ENCODE measurements around the gene VAT1L.

VAT1L gene

DNA sequence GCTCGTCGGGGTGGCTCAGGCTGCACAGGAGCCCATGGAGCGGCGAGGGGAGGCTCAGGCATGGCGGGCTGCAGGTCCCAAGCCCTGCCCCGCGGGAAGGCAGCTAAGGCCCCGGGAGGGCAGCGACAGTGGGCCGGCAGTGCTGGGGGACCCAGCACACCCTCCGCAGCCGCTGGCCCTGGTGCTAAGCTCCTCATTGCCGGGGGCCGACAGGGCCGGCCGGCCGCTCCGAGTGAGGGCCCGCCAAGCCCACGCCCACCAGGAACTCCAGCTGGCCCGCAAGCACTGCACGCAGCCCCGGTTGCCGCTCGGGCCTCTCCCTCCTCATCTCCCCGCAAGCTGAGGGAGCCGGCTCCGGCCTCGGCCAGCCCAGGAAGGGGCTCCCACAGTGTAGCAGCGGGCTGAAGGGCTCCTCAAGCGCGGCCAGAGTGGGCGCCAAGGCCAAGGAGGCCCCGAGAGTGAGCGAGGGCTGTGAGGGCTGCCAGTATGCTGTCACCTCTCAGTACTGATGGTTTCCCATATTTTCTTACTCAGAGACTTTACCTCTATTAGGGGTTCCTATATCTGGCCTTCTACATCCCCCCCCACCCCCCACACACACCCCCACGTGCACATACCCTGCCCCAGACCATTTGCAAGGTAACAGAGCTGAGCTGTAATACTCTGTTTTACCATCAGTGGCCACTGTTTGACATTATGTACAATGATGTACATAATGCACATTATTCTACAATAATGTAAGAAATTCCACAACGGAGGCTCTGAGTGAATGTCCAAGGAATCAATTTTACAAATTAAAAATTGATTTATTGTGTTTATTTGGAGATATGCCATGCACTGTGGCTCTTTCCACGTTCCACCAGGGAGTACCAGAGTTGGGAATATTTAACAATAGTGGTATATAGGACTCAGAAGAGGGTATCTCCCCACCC, 3.7 kb upstream of the VAT1L start:
- no peak for DNase-seq

DNA sequence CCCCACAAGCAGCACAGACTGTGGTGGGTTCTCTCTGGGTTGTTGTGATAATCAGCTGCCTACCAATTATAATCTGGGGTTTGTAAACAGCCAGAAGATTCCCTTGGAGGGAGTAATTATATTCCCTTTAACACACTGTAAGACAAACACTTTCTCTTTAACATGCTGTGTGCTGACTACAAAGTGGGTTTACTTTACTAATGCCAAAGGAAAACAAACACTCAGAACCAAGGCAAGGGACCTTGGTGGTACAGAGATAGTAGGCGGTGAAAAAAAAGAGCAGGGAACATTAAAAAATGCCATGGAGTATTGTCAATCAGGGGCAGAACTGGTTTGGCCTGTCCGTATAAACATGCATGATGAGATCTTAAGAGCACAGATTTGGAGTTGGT, 3.0 kb upstream of the VAT1L start:
- no peak for DNase-seq

DNA sequence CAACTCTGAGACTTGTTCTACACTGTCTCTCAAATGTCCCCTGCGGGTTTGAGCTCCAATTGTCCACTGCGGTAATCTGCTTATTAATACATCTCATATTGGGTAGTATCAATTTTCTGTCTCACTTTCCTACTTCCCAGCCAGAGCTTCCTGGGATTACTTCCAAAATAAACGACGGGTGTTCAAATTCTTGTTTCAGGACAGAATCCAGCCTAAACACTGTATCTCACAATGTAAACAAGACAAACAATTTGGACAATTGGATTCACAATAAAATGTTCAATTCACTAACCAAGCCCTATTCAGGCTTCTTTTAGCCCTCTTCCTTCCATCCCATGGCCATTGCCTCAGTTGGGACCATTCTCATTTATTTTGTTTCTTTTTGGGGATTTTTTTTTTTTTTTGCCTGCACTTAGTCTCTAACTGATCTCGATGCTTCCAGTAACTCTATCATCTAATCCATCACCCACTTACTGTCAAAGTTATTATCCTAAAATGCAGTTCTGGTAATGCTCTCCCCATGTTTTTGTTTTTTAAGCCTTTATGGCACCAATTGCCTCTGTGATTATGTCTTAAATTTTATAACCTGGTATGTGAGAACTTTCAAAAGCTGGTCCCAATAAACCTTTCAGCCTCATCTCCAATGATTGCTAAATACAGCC, 2.0 kb upstream of the VAT1L start:
- DNase-seq = no peak

DNA sequence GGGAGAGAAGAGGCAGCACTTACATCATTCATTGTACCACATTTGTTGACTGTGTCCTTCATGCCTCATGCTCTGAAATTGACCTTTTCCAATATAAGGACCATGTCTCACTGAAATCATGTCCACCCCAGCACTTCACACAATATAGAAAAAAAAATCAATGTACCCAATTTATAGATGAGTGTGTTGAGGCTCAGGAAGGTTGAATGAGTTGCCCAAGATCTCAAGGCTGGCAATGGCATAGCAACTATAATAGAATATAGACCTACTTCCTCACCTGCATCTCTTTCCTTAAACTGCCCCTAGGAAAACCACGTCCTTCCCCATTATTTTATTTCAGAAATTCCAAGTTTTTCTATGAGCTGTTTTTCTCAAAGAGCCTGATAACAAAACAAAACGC, 912 bp upstream of the VAT1L start:
- DNase-seq = no peak

DNA sequence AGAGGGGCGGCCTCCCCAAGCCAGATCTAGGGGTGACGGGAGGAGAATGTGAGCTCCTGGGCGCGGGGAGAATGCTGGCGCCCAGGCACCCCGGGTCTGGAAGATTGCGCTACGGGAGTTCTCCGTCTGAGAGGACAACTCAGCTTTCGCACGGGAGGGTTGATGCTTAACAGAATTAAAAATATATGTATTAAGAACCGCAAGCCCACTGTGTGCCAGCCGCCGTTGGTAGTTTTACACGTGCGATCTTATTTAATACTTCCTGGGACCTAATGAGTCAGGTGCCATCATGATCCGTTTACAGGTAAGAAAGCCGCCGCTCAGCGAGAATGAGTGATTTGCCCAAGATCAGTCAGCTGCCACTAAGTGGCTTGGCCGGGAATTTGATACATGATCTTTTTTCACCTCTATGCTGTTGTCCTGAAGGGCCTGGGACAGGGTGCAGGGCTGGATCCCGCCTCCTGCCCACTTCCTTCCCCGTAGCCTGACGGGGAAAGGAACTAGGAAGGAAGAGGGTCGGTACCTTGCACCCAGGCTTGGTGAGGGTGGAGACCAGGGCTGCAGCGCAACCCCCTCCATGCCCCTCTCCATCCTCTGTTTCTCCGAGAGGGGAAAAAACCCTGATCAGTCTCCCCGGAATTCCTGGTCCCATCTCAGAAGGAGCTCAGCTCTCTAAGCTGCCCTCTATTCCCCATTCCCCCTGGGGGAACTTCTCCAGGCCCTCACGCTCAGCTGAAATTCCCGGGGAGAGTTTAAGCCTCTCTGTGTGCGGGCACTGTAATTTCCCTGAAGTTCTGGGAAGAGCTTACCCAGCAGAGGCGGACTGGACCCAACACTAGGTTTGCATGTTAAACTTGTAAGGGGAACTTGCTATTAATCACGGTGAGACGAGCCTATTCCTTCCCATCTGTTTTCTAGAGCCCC, 983 bp downstream of the VAT1L start:
- DNase-seq = no peak

DNA sequence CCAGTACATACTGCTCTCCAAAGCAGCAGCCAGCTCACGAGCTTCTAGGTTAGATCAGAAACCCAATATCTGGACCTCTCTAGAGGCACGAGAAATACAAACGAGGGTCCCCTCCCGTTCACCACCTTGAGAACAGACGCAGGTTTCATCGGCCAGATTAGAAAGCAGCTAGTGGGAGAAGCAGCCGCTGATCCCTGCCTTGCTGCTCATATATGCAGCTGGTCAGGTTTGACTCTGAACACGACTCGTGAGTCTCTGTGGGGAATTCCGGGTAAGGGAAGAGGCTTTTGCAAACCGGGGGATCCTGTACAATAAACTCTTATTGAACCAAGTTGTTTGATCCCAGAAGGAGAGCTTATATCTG, 1.6 kb downstream of the VAT1L start:
- no peak for DNase-seq

DNA sequence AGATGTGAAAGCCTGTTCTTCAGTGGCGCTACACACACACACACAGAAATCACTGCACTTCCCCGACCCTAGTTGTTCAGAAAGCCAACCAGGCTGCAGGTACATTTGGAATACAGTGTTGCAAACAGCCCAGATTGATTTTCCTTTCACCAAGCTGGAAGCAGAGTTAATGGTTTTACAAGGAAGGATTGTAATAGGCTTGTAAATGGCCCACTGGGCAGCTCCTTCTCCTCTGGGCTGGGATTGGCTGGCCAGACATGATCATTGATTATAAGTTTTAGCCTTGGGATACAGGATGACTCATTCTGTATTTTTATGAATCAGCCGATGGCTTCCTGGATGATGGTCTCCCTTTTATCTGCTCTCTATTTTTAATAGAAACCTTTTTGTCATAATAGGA, 2.5 kb downstream of the VAT1L start:
- DNase-seq = no peak

DNA sequence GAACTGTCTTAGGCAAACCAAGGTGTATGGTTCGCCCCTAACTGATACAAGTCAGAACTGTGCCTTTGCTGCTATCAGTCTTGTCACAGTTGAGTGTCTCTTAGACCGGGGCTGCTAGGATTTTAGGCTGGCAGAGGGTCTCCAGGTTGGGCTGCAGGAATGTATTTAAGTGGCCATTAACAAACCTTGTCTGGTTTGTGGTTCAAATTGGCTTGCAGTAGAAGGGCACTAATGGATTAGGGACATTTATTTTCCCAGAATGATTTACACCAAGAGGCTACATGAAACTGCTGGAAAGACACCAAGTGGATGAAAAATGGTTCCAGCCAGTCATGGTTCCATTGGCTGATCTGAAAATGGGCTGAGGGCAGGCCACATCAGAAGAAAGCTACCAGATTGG, 5.1 kb downstream of the VAT1L start:
- DNase-seq = no peak

DNA sequence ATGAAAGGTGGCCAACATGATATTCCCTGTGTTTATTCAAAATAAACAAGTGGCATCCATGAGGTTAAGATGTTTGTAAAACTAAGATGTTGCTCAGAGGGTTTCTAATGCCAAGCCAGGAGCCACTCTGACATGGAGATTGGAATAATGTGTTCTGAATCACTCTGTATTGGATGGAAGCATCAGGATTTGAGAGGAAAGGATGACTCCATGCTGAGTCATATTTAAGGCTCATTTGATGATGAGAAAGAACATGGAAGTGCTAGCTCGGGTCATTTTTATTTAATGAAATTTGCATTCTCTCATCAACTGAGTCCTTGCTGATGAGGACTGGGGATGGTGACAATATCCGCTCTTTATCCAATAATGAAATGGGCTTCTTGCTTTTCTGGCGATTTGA, 6.2 kb downstream of the VAT1L start:
- DNase-seq = no peak

DNA sequence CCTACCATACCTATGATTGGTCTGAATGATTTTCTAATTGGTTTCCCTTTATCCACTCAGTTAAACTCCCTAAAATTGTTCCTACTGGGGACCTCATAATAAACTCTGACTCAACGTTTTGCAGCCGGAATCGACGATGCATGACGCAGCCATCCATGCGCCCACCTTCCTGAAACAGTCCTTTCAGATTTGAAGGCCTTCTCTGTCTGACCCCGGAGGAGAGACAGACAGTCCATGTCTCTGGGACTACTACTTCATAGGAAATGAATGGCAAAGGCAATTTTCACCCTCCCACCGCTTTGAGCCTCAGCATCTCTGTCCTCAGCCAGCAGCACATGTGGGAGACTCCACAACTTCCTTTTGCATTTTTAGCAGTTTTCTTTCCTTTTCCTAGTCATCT, 13.5 kb downstream of the VAT1L start:
- no peak for DNase-seq

DNA sequence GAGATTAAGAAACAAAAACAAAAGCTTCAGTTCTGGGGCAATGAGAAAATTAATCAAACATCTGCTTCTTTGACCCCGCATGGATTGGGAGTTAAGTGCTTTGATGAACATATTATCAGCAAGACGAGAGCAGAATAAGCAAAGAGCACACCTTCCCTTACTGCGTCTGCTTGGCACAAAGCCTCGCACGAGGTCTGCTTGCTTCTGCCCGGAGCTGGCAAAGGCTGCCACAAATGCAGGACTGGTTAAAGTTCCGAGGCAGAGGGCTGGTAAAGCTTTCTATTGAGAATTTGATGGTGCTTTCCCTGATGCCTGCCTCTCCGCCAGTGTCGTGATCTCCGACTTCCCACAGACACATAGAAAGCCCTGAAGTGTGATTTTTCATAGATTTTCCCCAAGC, 17.0 kb downstream of the VAT1L start:
- no peak for DNase-seq

DNA sequence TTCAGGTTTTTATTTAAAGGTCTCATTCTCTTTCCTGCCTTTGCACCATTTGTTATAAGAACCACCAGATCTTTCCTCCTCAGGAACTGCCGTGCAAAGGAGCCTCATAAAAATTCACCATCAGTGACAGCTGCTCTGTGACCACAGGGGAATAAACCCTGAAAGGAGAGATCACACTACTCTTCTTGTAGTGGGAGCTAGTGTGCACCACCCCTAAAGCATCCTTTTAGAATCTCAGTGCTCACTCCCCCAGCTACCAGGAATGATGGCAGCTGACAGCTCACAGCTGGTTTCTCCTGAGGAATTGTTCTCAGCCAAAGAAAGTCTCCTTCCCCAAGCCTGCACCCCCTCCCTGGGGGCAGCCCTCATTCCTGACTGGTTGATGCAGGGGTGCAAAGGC, 18.7 kb downstream of the VAT1L start:
- no peak for DNase-seq

DNA sequence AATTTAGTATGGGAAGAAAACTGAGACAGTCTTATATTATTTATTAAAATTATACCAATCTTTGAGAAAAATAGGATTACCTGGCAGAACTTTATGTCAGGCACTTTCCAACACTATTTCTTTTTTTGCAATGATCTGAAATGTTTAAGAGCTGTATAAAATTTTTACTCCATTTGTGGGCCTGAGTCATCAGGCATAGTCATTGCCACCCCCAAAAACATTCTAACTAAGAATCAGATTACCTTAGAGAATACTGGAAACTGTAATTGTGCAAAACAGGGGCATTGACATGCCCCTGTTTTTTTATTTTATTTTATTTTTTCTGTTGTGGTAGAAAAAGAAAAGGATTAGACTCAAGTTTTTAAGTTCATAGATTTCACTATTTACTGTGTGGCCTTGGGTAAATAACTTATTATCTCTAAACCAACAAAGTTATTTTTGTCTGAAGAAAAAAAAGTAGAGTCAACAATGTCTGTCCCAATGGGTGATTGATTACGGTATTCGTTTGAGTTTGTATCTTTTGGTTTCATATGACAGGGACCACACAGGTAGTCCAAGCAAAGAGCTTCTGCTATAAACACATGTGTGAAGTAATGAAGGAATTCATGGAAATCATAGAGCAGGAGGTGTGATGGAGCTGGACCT, 24.6 kb downstream of the VAT1L start:
- DNase-seq = no peak

DNA sequence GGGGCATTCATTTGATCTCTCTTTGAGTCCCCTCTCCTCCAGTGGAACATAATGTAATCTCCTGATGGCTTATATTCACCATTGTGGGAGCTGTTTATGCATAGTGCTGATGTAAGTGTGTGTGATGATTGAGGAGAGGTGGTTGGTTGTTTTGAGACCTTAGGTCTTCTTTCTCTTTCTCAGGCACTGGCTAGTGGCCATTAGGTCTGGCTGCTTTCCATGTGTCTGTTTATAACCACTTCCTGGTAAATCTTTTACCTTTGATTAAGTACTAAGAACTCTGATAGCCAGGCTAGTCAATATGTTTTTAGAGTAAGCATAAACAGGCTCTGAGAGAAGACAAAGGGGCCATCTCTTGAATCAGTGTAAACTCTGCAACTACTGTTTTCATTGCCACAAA, 27.9 kb downstream of the VAT1L start:
- no peak for DNase-seq

DNA sequence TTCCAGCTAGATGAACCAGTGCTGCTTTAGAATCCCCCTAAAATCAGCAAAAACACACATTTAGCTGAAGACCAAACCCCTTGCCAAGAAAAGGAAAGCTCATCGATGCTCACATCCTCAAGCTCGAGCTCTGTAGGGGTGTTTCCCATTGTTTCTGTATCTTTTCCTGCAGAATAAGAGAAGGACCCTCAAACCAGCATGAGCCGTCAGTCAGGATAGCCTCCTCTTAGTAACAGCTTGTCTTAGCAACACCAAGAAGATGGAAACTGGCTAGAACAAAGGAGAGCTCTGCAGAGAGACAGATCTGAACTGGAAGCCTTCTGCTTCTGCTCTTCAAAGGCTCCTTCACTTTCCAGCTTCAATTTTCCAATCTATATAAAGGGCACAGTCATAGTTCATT, 32.0 kb downstream of the VAT1L start:
- no peak for DNase-seq

DNA sequence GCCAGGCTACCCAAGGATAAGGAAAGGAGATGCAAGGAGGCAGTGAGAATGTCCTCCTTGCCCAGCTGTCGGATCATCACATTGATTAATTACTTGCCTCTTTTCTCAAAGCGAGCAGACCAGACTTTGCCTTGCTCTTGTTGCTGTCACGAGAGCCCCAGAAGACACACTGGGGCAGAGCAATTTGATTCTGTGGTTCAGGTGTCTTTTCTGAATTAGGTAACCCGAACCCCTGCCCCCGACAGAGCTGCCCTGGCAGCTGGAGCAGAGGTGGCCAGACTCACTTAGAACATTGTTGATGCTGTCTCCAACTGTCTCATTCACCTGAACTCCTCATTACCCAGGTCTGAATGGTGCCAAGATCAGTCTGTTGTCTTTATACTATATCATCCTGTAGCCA, 34.3 kb downstream of the VAT1L start:
- DNase-seq = no peak

DNA sequence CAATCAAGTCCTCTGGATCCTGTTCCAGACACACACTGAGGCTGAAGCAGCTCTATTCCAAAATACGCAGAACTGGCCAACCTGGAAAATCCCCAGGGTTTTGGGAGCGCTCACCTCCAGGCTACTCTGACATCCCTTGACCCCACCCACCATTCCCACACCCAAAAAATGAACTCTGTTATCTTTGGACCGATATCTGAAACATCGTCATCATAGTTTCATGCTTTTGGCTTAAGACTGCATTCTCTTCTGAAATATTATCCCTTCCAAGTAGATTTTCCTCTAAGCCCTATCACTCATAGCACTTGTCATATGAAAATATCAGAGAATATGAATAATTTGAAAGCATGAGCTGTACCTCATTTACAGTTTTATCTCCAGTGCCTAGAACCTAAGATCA, 34.7 kb downstream of the VAT1L start:
- DNase-seq = no peak

DNA sequence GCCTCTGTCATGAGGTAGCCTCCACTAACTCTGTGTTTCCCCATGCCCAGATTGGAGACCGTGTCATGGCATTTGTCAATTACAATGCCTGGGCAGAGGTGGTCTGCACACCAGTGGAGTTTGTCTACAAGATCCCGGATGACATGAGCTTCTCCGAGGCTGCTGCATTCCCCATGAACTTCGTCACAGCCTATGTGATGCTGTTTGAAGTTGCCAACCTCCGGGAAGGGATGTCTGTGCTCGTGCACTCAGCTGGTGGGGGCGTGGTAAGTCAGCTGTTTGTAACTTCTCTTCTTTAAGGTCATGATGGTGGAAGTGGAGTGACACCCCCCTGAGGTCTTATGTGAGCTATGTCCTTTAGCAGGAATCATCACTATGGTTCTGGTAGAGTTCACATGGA, 36.8 kb downstream of the VAT1L start:
- DNase-seq = no peak

DNA sequence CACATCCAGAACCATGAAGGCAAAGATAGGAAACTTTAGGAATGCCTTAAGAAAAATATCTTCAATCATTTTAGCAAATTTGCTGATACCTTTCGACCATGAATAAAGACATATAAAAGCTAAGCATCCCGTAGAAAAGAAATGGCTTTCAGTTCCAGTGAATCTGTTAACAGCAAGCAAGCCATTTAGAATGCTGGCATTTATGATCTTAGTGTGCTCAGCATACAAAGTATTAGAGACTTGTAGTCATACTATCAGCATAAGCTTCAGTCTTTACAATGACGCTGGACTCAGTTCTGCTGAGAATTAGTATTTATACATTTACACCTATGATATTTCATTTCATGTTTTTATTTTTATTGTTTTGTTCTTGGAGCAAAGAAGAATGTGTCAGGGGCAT, 38.7 kb downstream of the VAT1L start:
- no peak for DNase-seq

DNA sequence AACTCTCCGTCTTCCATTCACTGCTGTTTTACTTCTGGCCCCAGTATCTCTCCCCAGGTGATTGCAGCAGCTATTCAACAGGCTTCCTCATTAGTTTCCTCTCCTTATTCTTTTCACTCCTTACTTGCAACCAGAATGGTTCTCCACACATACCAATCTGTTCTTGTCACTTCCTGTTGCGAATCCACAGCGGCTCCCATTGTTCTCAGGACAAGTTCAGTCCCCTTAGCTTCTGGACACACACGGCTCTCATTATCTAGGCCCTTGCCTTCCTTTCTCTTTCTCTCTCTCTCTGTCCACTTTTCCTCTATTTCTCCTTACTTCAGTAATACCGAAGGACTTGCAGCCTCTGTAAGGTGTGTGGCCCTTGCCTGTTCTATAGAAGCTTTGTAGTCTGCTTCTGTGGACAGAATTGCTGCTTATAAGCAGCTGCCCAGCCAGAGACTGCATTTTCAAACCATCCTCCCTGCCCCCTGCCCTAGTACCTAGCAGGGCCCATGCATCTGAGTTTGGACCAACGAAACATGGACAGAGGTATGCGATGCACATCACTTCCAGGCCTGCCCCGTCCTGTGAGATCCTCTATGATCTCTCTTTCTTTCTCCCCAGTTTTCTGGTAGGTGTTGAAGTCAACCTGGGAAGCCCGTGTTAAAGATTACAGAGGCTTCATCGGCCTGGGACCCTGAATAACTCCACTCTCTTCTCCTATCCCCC, 45.7 kb downstream of the VAT1L start:
- no peak for DNase-seq

DNA sequence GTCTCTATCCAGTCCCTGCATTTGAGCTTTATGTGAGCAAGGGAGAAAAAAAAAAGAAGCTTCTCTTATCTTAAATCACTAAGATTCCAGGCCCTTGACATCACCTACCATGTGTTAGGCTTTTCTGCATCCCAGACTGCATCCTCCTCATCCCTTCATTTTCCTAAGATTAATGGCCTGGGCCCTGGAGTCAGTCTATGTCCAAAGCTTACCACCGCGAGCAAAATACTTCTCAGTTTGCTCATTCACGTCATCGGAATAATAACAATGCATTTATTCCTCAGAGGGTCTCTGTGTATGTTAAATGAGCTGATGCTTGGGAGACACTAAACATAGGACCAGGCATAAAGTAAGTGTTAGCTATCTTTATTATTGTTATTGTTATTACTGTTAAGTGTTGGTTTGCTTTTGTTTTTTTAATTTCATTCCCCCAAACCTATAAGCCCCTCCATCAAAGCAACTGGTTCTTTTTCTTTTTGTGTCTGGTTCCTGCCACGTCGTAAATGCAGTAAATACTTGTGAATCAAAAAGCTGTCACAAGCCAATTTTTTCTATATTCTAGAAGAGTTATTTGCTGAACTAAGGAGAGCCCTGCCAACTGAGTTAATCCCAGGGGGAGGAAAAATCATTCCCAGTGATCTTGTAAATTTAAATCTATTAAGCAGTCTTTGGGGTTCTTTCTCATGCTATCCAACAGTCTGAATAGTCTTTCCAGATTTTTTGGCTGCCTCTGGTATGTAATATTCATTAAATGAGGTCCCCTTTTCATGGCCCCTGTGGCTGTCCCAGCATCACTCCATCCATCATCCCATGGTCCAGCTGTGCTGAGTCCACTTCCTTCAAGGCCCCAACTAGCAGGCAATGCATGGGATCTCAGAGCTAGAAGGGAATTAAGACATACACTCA, 46.5 kb downstream of the VAT1L start:
- no peak for DNase-seq
